Choroid plexus epithelial cell (primary cell): Measurements from ENCODE around the gene ACKR2.

Experiments
- DNase-seq: peaks from one replicate; pipeline ENCODE4 v3.0.0-alpha.2; 2010; ENCODE audit warnings: low read depth
- H3K4me3 ChIP-seq: 2 replicates; pipeline ENCODE4 v1.5.1; 2011; ENCODE audit warnings: low read depth, mild to moderate bottlenecking, control low read depth, low read length, moderate library complexity
- TF ChIP-seq, protein P1 (sequence below): conservative IDR thresholded peaks from 2 replicates; pipeline ENCODE4 v1.5.1; 2011; ENCODE audit warnings: low read depth, mild to moderate bottlenecking, control low read depth, inconsistent platforms, low read length, moderate library complexity

ACKR2 gene

GRCh38 chr3:42819351-42819965, 10.2 kb downstream of the ACKR2 start:
- DNase-seq = no peak
- TF ChIP-seq, protein P1, sequence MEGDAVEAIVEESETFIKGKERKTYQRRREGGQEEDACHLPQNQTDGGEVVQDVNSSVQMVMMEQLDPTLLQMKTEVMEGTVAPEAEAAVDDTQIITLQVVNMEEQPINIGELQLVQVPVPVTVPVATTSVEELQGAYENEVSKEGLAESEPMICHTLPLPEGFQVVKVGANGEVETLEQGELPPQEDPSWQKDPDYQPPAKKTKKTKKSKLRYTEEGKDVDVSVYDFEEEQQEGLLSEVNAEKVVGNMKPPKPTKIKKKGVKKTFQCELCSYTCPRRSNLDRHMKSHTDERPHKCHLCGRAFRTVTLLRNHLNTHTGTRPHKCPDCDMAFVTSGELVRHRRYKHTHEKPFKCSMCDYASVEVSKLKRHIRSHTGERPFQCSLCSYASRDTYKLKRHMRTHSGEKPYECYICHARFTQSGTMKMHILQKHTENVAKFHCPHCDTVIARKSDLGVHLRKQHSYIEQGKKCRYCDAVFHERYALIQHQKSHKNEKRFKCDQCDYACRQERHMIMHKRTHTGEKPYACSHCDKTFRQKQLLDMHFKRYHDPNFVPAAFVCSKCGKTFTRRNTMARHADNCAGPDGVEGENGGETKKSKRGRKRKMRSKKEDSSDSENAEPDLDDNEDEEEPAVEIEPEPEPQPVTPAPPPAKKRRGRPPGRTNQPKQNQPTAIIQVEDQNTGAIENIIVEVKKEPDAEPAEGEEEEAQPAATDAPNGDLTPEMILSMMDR = no peak
- no peak overlapping the region for H3K4me3 ChIP-seq

GRCh38 chr3:42820746-42821051, 11.5 kb downstream of the ACKR2 start:
- TF ChIP-seq, protein P1 = no peak
- no peak overlapping the region for H3K4me3 ChIP-seq
- no peak for DNase-seq

DNA sequence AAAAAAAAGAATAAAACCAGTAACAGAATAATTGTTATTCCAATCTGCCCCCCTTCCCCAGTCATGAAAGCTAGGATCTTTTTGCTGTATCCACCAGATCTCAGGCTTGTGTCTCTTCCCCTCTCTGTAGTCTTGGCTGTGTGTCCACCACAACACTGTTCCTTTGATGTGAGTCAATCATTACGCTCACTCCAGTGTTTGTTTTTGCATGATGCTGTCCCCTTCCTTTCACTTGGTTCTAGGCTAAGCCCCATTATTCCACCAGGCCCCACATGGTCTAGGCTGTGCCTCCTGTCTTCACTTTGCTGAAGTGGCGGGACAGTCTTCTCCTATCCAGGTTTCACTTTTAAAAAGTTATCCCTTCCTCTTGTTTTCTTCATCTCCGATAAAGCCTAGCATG, 13.6 kb downstream of the ACKR2 start:
- TF ChIP-seq, protein P1 = no peak
- H3K4me3 ChIP-seq = no peak overlapping the region
- no peak for DNase-seq

DNA sequence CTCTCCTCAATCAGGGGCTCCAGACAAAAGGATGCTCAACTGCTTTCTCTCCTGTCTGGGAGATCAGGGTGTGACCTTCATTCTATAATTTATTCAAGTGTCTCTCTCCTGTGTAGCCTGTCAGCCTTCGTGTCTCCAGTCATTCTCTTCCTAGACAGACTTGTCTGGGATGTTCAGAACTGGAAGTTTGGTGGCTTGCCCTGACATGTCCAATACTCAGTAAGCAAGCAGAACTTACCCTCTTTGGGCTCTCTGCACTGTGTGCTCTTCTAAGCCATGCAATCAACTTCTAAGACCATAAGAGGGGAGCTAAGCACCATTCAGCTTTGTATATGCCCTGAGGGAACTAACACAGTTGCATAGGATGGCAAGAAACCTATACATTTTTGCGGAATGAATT, 14.1 kb downstream of the ACKR2 start:
- H3K4me3 ChIP-seq = no peak overlapping the region
- no peak for DNase-seq
- TF ChIP-seq, protein P1 = no peak

GRCh38 chr3:42826141-42826540, 16.9 kb downstream of the ACKR2 start:
- TF ChIP-seq, protein P1 = no peak
- no peak for DNase-seq
- H3K4me3 ChIP-seq = no peak overlapping the region

DNA sequence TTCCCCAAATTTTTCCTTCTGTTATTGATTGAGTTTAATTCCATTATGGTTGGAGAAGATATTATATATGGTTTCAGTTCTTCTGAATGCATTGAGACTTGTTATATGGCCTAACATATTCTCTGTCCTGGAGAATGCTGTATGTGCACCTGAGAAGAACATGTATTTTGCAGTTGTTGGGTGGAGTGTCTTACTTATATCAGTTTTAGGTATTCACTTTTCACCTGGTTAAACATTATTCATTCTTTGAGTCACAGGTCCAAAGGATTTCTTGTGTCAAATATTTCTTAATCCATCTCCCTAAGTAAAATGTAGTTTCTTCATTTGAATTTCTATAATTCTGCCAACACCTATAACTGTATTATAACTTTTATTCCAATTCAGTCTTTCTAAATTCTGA, 17.8 kb downstream of the ACKR2 start:
- no peak for DNase-seq
- TF ChIP-seq, protein P1 = no peak
- H3K4me3 ChIP-seq = no peak overlapping the region

GRCh38 chr3:42827654-42828053, 18.4 kb downstream of the ACKR2 start:
- no peak overlapping the region for H3K4me3 ChIP-seq
- DNase-seq = no peak
- TF ChIP-seq, protein P1 = no peak
